ENCODE measurements around the gene ASCC2. TPM values are rescaled to one million over a fixed set of nuclear protein-coding genes. Genes with fewer than 3 reads are reported as not detected.
A peak's percentile ranks its signal among the peaks of the same experiment; 100 is the strongest.

ASCC2 gene
- total and polyA plus RNA-seq, 2 experiments from 2014 or later, result 30.5 to 31.3 TPM

- Histone ChIP-seq H2AFZ (peak overlapping the region; percentile 69), H4K20me1 (replicated peaks; ENCODE audit: insufficient read depth) (no peaks in the 10 kb centered on the region), H3K4me1 (ENCODE audit: insufficient read depth) (no peaks in the 10 kb centered on the region), H3F3A (replicated peaks; ENCODE audit: low read depth) (no peaks in the 10 kb centered on the region), H3K27me3 (ENCODE audit: insufficient read depth) (no peaks in the 10 kb centered on the region), H3K27ac (ENCODE audit: low read depth) (no peak overlapping the region), H3K9me2 (ENCODE audit: insufficient read depth) (no peaks in the 10 kb centered on the region), H3K4me3 (no peak overlapping the region), H3K79me2 (replicated peaks; ENCODE audit: insufficient read depth) (no peaks in the 10 kb centered on the region), H3K4me2 (no peak overlapping the region), H3K36me3 (ENCODE audit: insufficient read depth) (no peaks in the 10 kb centered on the region)
- Mint-ChIP-seq H3K27me3 (ENCODE audit: insufficient read depth, low read depth, poor library complexity) (peaks cover 4% of the 10 kb centered on the region), H3K4me3 (no peak overlapping the region), H3K9me3 (no peaks in the 10 kb centered on the region), H3K4me1 (peaks cover 14% of the 10 kb centered on the region), H3K36me3 (ENCODE audit: low read depth) (no peaks in the 10 kb centered on the region; the same call in 2 of the 3 replicates), H3K27ac (peak overlapping the region; percentile 8; the same call in 1 of the 2 replicates)
- ATAC-seq (peak; percentile 69), DNase-seq (ENCODE audit: low spot score) (no peak)
- no peak for TF ChIP-seq JUNB (IDR thresholded peaks at IDR 0.05; ENCODE audit: unreplicated experiment)
- no peak for TF ChIP-seq ETS1 (IDR thresholded peaks at IDR 0.05)
- TF ChIP-seq NANOG (IDR thresholded peaks at IDR 0.05; ENCODE audit: borderline replicate concordance), result no peak
- TF ChIP-seq ZNF462 (CRISPR knock-in tag; IDR thresholded peaks at IDR 0.05), result no peak
- no peak for TF ChIP-seq POLR2AphosphoS5 (IDR thresholded peaks at IDR 0.05; ENCODE audit: low read depth)
- no peak for TF ChIP-seq STAT1 (IDR thresholded peaks at IDR 0.05; ENCODE audit: unreplicated experiment)
- TF ChIP-seq EZH2phosphoT487 (IDR thresholded peaks at IDR 0.05; ENCODE audit: unreplicated experiment), result no peak
- no peak for TF ChIP-seq CTCF (conservative IDR thresholded peaks at IDR 0.05; ENCODE audit: low read depth in 2 of 2)
- TF ChIP-seq EZH2 (IDR thresholded peaks at IDR 0.05; ENCODE audit: low read depth, unreplicated experiment), result no peak
Observed at GRCh38 chr22:29780748-29781676, 57.1 kb downstream of the ASCC2 start.
